Activated T-helper 17 cell treated with anti-CD3 and anti-CD28 coated beads, Interleukin-2, amount 50 U/mL, for 72 hours (primary cell): ENCODE measurements around the gene PCDHGB1. TPM values are rescaled to one million over a fixed set of nuclear protein-coding genes. Genes with fewer than 3 reads are reported as not detected.
A peak's percentile ranks its signal among the peaks of the same experiment; 100 is the strongest.
"Not testable (repeated sequence)": the region's sequence is repeated elsewhere in the genome, so short reads cannot be mapped to it uniquely, and the experiment has no call there.

Source experiments
- ATAC-seq: fragments of 150-1000 bp; cut with Tn5 transposase; replicated peaks from 2 replicates; pipeline ENCODE4 v1.10.0; 2021; ENCODE audit warnings: mild to moderate bottlenecking, moderate library complexity
- H3K27ac Mint-ChIP-seq: one replicate; pipeline ENCODE4 v1.8.0; 2022; ENCODE audit warnings: mixed read lengths
- H3K27me3 Mint-ChIP-seq: one replicate; pipeline ENCODE4 v1.8.0; 2022; ENCODE audit warnings: mixed read lengths
- H3K36me3 Mint-ChIP-seq: one replicate; pipeline ENCODE4 v1.8.0; 2022; ENCODE audit warnings: low read depth, mild to moderate bottlenecking, mixed read lengths
- H3K4me1 Mint-ChIP-seq: one replicate; pipeline ENCODE4 v1.8.0; 2022; ENCODE audit warnings: mixed read lengths
- H3K4me3 Mint-ChIP-seq: one replicate; pipeline ENCODE4 v1.8.0; 2022; ENCODE audit warnings: mild to moderate bottlenecking, mixed read lengths
- H3K9me3 Mint-ChIP-seq: one replicate; pipeline ENCODE4 v1.8.0; 2022; ENCODE audit warnings: mixed read lengths
- total RNA-seq, 2 donors: library from RNA; stranded (reverse); gene quantifications; one replicate each; pipeline ENCODE4 v1.2.3, GENCODE V29; 2022

PCDHGB1 gene
- total RNA-seq, 2 donors from 2014 or later = not detected

DNA sequence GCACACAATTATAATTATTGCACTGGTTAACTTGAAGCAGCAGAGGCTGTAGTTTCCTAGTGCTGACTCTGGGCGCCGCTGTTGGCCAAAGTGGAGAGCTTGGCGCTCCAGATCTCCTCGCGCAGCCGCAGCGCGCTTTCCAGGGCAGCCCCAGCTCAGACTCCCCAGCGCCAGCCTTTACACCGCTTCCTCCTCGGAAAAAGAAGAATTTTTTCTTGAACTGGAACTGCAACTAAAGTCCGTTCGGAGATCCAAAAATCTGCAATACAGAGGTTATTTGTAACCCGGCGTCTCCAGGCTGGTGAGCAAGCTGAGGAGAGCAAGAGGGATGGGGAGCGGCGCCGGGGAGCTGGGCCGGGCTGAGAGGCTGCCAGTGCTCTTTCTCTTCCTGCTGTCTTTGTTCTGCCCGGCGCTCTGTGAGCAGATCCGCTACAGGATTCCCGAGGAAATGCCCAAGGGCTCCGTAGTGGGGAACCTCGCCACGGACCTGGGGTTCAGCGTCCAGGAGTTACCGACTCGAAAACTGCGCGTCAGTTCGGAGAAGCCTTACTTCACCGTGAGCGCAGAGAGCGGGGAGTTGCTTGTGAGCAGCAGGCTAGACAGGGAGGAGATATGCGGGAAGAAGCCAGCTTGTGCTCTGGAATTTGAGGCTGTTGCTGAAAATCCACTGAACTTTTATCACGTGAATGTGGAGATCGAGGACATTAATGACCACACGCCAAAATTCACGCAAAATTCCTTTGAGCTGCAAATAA lies 37.8 kb downstream of the PCDHGB1 start, which contains the start of gene PCDHGB4:
Gene PCDHGB4 (plus strand): TSS at position 142 of the 755 bp plus-strand sequence. CDS start 187 bp downstream, at position 329.
- peaks cover 12% of the 10 kb centered on the region for H3K36me3 Mint-ChIP-seq
- peaks cover 60% of the 10 kb centered on the region for H3K27me3 Mint-ChIP-seq
- not testable (repeated sequence) for H3K27ac Mint-ChIP-seq, H3K4me1 Mint-ChIP-seq
- H3K9me3 Mint-ChIP-seq = peaks cover 22% of the 10 kb centered on the region
- peak within 1 kb of the TSS; percentile 22 for H3K4me3 Mint-ChIP-seq
- ATAC-seq = peak; percentile 48

DNA sequence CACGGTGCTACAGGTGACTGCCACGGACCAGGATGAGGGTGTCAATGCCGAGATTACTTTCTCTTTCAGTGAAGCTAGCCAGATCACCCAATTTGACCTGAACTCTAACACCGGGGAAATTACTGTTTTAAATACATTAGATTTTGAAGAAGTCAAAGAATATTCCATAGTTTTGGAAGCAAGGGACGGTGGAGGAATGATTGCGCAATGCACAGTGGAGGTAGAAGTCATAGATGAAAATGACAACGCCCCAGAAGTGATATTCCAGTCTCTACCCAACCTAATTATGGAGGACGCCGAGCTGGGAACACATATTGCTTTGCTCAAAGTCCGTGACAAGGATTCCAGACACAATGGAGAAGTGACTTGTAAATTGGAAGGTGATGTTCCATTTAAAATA lies 38.8 kb downstream of the PCDHGB1 start:
- H3K27me3 Mint-ChIP-seq = peaks cover 59% of the 10 kb centered on the region
- ATAC-seq = no peak
- no peak overlapping the region for H3K27ac Mint-ChIP-seq
- peaks cover 22% of the 10 kb centered on the region for H3K9me3 Mint-ChIP-seq
- no peak overlapping the region for H3K4me3 Mint-ChIP-seq
- peaks cover 10% of the 10 kb centered on the region for H3K36me3 Mint-ChIP-seq
- no peaks in the 10 kb centered on the region for H3K4me1 Mint-ChIP-seq

DNA sequence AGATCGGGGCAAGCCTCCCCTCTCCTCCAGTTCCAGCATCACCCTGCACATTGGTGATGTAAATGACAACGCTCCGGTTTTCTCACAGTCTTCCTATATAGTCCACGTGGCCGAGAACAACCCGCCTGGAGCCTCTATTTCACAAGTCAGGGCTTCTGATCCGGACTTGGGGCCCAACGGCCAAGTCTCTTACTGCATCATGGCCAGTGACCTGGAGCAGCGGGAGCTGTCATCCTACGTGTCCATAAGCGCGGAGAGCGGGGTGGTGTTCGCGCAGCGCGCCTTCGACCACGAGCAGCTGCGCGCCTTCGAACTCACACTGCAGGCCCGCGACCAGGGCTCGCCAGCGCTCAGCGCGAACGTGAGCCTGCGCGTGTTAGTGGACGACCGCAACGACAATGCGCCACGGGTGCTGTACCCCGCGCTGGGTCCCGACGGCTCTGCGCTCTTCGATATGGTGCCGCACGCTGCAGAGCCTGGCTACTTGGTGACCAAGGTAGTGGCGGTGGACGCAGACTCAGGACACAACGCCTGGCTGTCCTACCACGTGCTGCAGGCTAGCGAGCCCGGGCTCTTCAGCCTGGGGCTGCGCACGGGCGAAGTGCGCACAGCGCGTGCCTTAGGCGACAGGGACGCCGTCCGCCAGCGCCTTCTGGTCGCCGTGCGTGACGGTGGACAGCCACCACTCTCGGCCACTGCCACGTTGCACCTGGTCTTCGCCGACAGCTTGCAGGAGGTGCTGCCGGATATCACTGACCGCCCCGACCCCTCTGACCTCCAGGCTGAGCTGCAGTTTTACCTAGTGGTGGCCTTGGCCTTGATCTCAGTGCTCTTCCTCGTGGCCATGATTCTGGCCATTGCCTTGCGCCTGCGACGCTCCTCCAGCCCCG lies 39.5 kb downstream of the PCDHGB1 start:
- Mint-ChIP-seq H3K4me3 (no peak overlapping the region), H3K9me3 (peaks cover 27% of the 10 kb centered on the region), H3K4me1 (no peaks in the 10 kb centered on the region), H3K27me3 (peaks cover 59% of the 10 kb centered on the region), H3K27ac (no peak overlapping the region), H3K36me3 (peaks cover 10% of the 10 kb centered on the region)
- no peak for ATAC-seq

DNA sequence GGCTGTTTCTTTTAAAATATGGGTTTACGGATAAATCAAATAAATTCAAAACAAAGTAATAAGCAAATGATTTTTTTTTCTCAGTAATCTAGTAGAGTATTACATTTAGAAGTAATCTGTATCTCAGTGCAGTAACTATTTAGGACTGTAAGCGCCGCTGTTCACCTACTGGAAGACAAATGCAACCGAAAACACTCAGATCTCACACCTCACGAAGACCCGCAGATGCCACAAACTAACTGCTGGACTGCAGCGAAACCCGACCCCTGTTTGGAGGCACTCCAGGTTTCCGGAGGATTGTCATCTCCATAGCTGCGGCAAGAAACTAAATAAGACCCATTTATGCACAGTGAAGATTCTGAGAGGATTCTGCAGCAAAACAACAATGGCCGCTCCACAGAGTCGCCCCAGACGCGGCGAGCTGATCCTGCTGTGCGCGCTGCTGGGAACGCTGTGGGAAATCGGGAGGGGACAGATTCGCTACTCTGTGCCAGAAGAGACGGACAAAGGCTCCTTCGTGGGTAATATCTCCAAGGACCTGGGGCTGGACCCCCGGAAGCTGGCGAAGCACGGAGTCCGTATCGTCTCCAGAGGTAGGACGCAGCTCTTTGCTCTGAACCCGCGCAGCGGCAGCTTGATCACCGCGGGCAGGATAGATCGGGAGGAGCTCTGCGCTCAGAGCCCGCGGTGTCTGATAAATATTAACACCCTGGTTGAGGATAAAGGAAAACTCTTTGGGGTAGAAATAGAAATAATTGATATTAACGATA lies 42.7 kb downstream of the PCDHGB1 start, which contains the start of gene PCDHGA8:
Gene PCDHGA8 (plus strand): TSS at position 205 of the 770 bp plus-strand sequence. CDS start 181 bp downstream, at position 386.
- Mint-ChIP-seq H3K36me3 (peaks cover 10% of the 10 kb centered on the region), H3K4me1 (no peaks in the 10 kb centered on the region), H3K4me3 (no peak within 1 kb of the TSS), H3K27me3 (peaks cover 54% of the 10 kb centered on the region), H3K9me3 (peaks cover 21% of the 10 kb centered on the region), H3K27ac (no peak within 1 kb of the TSS)
- no peak for ATAC-seq

DNA sequence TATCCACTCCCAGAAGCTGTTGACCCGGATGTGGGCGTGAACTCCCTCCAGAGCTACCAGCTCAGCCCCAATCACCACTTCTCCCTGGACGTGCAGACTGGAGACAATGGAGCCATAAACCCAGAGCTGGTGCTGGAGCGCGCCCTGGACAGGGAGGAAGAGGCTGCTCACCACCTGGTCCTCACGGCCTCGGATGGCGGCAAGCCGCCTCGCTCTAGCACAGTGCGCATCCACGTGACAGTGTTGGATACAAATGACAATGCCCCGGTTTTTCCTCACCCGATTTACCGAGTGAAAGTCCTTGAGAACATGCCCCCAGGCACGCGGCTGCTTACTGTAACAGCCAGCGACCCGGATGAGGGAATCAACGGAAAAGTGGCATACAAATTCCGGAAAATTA lies 43.4 kb downstream of the PCDHGB1 start:
- H3K27ac Mint-ChIP-seq = no peak overlapping the region
- peaks cover 52% of the 10 kb centered on the region for H3K27me3 Mint-ChIP-seq
- ATAC-seq = no peak
- H3K9me3 Mint-ChIP-seq = peaks cover 21% of the 10 kb centered on the region
- no peak overlapping the region for H3K4me3 Mint-ChIP-seq
- no peaks in the 10 kb centered on the region for H3K4me1 Mint-ChIP-seq
- H3K36me3 Mint-ChIP-seq = peaks cover 9% of the 10 kb centered on the region

DNA sequence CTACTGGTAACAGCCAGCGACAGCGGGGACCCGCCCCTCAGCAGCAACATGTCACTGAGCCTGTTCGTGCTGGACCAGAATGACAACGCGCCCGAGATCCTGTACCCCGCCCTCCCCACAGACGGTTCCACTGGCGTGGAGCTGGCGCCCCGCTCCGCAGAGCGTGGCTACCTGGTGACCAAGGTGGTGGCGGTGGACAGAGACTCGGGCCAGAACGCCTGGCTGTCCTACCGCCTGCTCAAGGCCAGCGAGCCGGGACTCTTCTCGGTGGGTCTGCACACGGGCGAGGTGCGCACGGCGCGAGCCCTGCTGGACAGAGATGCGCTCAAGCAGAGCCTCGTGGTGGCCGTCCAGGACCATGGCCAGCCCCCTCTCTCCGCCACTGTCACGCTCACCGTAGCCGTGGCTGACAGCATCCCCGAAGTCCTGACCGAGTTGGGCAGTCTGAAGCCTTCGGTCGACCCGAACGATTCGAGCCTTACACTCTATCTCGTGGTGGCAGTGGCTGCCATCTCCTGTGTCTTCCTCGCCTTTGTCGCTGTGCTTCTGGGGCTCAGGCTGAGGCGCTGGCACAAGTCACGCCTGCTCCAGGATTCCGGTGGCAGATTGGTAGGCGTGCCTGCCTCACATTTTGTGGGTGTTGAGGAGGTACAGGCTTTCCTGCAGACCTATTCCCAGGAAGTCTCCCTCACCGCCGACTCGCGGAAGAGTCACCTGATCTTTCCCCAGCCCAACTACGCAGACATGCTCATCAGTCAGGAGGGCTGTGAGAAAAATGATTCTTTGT lies 44.7 kb downstream of the PCDHGB1 start:
- not testable (repeated sequence) for H3K27ac Mint-ChIP-seq, H3K4me1 Mint-ChIP-seq, ATAC-seq, H3K36me3 Mint-ChIP-seq, H3K4me3 Mint-ChIP-seq
- Mint-ChIP-seq H3K27me3 (peaks cover 52% of the 10 kb centered on the region), H3K9me3 (peaks cover 13% of the 10 kb centered on the region)

DNA sequence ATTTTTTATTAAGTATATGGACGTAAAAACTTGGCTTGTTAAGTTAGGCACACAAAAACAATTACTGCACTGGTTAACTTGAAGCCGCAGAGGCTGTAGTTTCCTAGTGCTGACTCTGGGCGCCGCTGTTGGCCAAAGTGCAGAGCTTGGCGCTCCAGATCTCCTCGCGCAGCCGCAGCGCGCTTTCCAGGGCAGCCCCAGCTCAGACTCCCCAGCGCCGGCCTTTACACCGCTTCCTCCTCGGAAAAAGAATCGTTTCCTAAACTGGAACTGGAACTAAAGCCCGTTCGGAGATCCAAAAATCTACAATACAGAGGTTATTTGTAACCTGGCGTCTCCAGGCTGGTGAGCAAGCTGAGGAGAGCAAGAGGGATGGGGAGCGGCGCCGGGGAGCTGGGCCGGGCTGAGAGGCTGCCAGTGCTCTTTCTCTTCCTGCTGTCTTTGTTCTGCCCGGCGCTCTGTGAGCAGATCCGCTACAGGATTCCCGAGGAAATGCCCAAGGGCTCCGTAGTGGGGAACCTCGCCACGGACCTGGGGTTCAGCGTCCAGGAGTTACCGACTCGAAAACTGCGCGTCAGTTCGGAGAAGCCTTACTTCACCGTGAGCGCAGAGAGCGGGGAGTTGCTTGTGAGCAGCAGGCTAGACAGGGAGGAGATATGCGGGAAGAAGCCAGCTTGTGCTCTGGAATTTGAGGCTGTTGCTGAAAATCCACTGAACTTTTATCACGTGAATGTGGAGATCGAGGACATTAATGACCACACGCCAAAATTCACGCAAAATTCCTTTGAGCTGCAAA lies 48.1 kb downstream of the PCDHGB1 start, which contains the start of gene PCDHGB5:
Gene PCDHGB5 (plus strand): TSS at position 192 of the 796 bp plus-strand sequence. CDS start 181 bp downstream, at position 373.
- not testable (repeated sequence) for H3K9me3 Mint-ChIP-seq, H3K36me3 Mint-ChIP-seq, H3K27ac Mint-ChIP-seq

DNA sequence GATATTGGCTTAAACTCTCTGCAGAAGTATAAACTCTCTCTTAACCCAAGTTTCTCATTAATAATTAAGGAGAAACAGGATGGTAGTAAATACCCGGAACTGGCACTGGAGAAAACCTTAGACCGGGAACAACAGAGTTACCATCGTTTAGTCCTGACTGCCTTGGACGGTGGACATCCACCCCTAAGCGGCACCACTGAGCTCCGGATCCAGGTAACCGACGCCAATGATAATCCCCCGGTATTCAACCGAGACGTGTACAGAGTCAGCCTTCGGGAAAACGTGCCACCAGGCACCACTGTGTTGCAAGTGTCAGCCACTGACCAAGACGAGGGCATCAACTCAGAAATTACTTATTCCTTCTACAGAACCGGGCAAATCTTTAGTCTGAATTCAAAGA lies 48.7 kb downstream of the PCDHGB1 start:
- no peak for ATAC-seq
- Mint-ChIP-seq H3K9me3 (peaks cover 9% of the 10 kb centered on the region), H3K27me3 (peaks cover 56% of the 10 kb centered on the region)

More for the DNA sequence above, 48.1 kb downstream of the PCDHGB1 start, which contains the start of gene PCDHGB5:
- ATAC-seq = peak; percentile 70
- not testable (repeated sequence) for H3K4me1 Mint-ChIP-seq, H3K4me3 Mint-ChIP-seq
- H3K27me3 Mint-ChIP-seq = peaks cover 53% of the 10 kb centered on the region

DNA sequence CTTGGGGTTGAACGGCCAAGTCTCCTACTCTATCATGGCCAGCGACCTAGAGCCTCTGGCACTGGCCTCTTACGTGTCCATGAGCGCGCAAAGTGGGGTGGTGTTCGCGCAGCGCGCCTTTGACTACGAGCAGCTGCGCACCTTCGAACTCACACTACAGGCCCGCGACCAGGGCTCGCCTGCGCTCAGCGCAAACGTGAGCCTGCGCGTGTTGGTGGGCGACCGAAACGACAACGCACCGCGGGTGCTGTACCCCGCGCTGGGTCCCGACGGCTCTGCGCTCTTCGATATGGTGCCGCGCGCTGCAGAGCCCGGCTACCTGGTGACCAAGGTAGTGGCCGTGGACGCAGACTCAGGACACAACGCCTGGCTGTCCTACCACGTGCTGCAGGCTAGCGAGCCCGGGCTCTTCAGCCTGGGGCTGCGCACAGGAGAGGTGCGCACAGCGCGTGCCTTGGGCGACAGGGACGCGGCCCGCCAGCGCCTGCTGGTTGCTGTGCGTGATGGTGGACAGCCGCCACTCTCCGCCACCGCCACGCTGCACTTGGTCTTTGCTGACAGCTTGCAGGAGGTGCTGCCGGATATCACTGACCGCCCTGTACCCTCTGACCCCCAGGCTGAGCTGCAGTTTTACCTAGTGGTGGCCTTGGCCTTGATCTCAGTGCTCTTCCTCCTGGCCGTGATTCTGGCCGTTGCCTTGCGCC lies 49.8 kb downstream of the PCDHGB1 start:
- H3K4me1 Mint-ChIP-seq = no peaks in the 10 kb centered on the region
- H3K9me3 Mint-ChIP-seq = peaks cover 4% of the 10 kb centered on the region
- no peak overlapping the region for H3K4me3 Mint-ChIP-seq
- H3K27me3 Mint-ChIP-seq = peaks cover 56% of the 10 kb centered on the region
- peaks cover 6% of the 10 kb centered on the region for H3K36me3 Mint-ChIP-seq
- ATAC-seq = no peak
- no peak overlapping the region for H3K27ac Mint-ChIP-seq

More for the DNA sequence above, 48.7 kb downstream of the PCDHGB1 start:
- Mint-ChIP-seq H3K4me1 (no peaks in the 10 kb centered on the region), H3K27ac (no peak overlapping the region), H3K4me3 (no peak overlapping the region), H3K36me3 (peaks cover 6% of the 10 kb centered on the region)

Other genes with a start within 250 kb of the PCDHGB1 start
- gene PCDHB3, start 249.6 kb upstream of the PCDHGB1 start, total RNA-seq = under 1 TPM in 1 of 2 donors, not detected in 1; 0.08 TPM
- gene PCDHB4, start 228.3 kb upstream of the PCDHGB1 start, total RNA-seq = not detected
- gene PCDHB5, start 214.9 kb upstream of the PCDHGB1 start, total RNA-seq = not detected
- not detected for gene PCDHB6, start 200.0 kb upstream of the PCDHGB1 start, total RNA-seq
- not detected for gene PCDHB7, start 177.5 kb upstream of the PCDHGB1 start, total RNA-seq
- gene PCDHB8, start 172.3 kb upstream of the PCDHGB1 start, total RNA-seq = not detected
- gene PCDHB16, start 167.7 kb upstream of the PCDHGB1 start, total RNA-seq = not detected
- gene PCDHB9, start 162.9 kb upstream of the PCDHGB1 start, total RNA-seq = not detected
- not detected for gene PCDHB10, start 157.7 kb upstream of the PCDHGB1 start, total RNA-seq
- gene PCDHB11, start 150.5 kb upstream of the PCDHGB1 start, total RNA-seq = not detected
- gene PCDHB12, start 141.4 kb upstream of the PCDHGB1 start, total RNA-seq = not detected
- under 1 TPM in 1 of 2 donors, not detected in 1; 0.08 TPM for gene PCDHB13, start 136.2 kb upstream of the PCDHGB1 start, total RNA-seq
- gene PCDHB14, start 126.8 kb upstream of the PCDHGB1 start, total RNA-seq = not detected
- not detected for gene PCDHB15, start 104.7 kb upstream of the PCDHGB1 start, total RNA-seq
- gene SLC25A2, start 46.0 kb upstream of the PCDHGB1 start, total RNA-seq = under 1 TPM in 1 of 2 donors, not detected in 1; 0.42 TPM
- gene TAF7, start 29.3 kb upstream of the PCDHGB1 start, total RNA-seq = 10 to 100 TPM; 45.3 to 50.4 TPM
- gene PCDHGA1, start 19.6 kb upstream of the PCDHGB1 start, total RNA-seq = under 1 TPM; 0.09 to 0.16 TPM
- gene PCDHGA2, start 11.3 kb upstream of the PCDHGB1 start, total RNA-seq = not detected
- gene PCDHGA3, start 6.3 kb upstream of the PCDHGB1 start, total RNA-seq = under 1 TPM in 1 of 2 donors, not detected in 1; 0.09 TPM
- under 1 TPM in 1 of 2 donors, not detected in 1; 0.32 TPM for gene PCDHGA4, start 4.9 kb downstream of the PCDHGB1 start, total RNA-seq
- under 1 TPM; 0.17 to 0.34 TPM for gene PCDHGB2, start 9.9 kb downstream of the PCDHGB1 start, total RNA-seq
- under 1 TPM in 1 of 2 donors, not detected in 1; 0.11 TPM for gene PCDHGA5, start 14.1 kb downstream of the PCDHGB1 start, total RNA-seq
- gene PCDHGB3, start 20.1 kb downstream of the PCDHGB1 start, total RNA-seq = under 1 TPM in 1 of 2 donors, not detected in 1; 0.21 TPM
- under 1 TPM; 0.06 to 0.40 TPM for gene PCDHGA6, start 23.8 kb downstream of the PCDHGB1 start, total RNA-seq
- gene PCDHGA7, start 32.6 kb downstream of the PCDHGB1 start, total RNA-seq = under 1 TPM in 1 of 2 donors, not detected in 1; 0.06 TPM
- under 1 TPM; 0.06 to 0.08 TPM for gene PCDHGB4, start 37.6 kb downstream of the PCDHGB1 start, total RNA-seq
- gene PCDHGA8, start 42.5 kb downstream of the PCDHGB1 start, total RNA-seq = not detected
- under 1 TPM; 0.09 to 0.24 TPM for gene PCDHGB5, start 47.8 kb downstream of the PCDHGB1 start, total RNA-seq
- gene PCDHGA9, start 52.7 kb downstream of the PCDHGB1 start, total RNA-seq = not detected
- under 1 TPM in 1 of 2 donors, not detected in 1; 0.08 TPM for gene PCDHGB6, start 57.9 kb downstream of the PCDHGB1 start, total RNA-seq
- under 1 TPM; 0.06 to 0.08 TPM for gene PCDHGA10, start 62.9 kb downstream of the PCDHGB1 start, total RNA-seq
- under 1 TPM in 1 of 2 donors, not detected in 1; 0.11 TPM for gene PCDHGB7, start 67.6 kb downstream of the PCDHGB1 start, total RNA-seq
- under 1 TPM in 1 of 2 donors, not detected in 1; 0.09 TPM for gene PCDHGA11, start 71.0 kb downstream of the PCDHGB1 start, total RNA-seq
- not detected for gene PCDHGA12, start 80.4 kb downstream of the PCDHGB1 start, total RNA-seq
- gene PCDHGC3, start 125.9 kb downstream of the PCDHGB1 start, total RNA-seq = under 1 TPM in 1 of 2 donors, not detected in 1; 0.56 TPM
- not detected for gene PCDHGC4, start 134.9 kb downstream of the PCDHGB1 start, total RNA-seq
- not detected for gene PCDHGC5, start 139.0 kb downstream of the PCDHGB1 start, total RNA-seq